ENCODE data around the gene IFNA2.
A peak's percentile ranks its signal among the peaks of the same experiment; 100 is the strongest.

Gene IFNA2

GRCh38 chr9:21348430-21348970, 36.7 kb downstream of the IFNA2 start:
- Mint-ChIP-seq H3K9me3 (no peaks in the 10 kb centered on the region), H3K27ac (no peak overlapping the region), H3K4me3 (no peak overlapping the region), H3K4me1 (ENCODE audit: low read depth) (no peaks in the 10 kb centered on the region), H3K36me3 (ENCODE audit: low read depth) (no peaks in the 10 kb centered on the region), H3K27me3 (peaks cover 28% of the 10 kb centered on the region)

GRCh38 chr9:21340735-21341134, 44.5 kb downstream of the IFNA2 start:
- H3K9me3 Mint-ChIP-seq = no peaks in the 10 kb centered on the region

GRCh38 chr9:21336457-21336856, 48.7 kb downstream of the IFNA2 start:
- Mint-ChIP-seq H3K27ac (peak overlapping the region; percentile 41), H3K9me3 (no peaks in the 10 kb centered on the region), H3K4me1 (ENCODE audit: low read depth) (peaks cover 42% of the 10 kb centered on the region), H3K4me3 (peak overlapping the region; percentile 93), H3K27me3 (peaks cover 3% of the 10 kb centered on the region), H3K36me3 (ENCODE audit: low read depth) (peaks cover 25% of the 10 kb centered on the region)

More at GRCh38 chr9:21340735-21341134, 44.5 kb downstream of the IFNA2 start:
- no peak overlapping the region for H3K4me3 Mint-ChIP-seq
- H3K27ac Mint-ChIP-seq = no peak overlapping the region
- peaks cover 6% of the 10 kb centered on the region for H3K4me1 Mint-ChIP-seq (ENCODE audit: low read depth)
- H3K36me3 Mint-ChIP-seq (ENCODE audit: low read depth) = no peaks in the 10 kb centered on the region
- peaks cover 20% of the 10 kb centered on the region for H3K27me3 Mint-ChIP-seq

- Mint-ChIP-seq H3K4me1 (ENCODE audit: low read depth) (peaks cover 56% of the 10 kb centered on the region), H3K36me3 (ENCODE audit: low read depth) (peaks cover 34% of the 10 kb centered on the region), H3K9me3 (no peaks in the 10 kb centered on the region), H3K27me3 (no peaks in the 10 kb centered on the region), H3K27ac (peak within 1 kb of the TSS; percentile 87), H3K4me3 (peak within 1 kb of the TSS; percentile 93)
Measured at GRCh38 chr9:21334701-21335632, 50.2 kb downstream of the IFNA2 start, which contains the start of gene KLHL9. TSS of gene KLHL9 (minus strand) at chr9:21335404. CDS start at chr9:21334859, 545 bp downstream.
